CD14-positive monocyte (primary cell): ENCODE data around the gene UBE2J1. TPM values are rescaled to one million over a fixed set of nuclear protein-coding genes. Genes with fewer than 3 reads are reported as not detected.
"Not testable (repeated sequence)": the region's sequence is repeated elsewhere in the genome, so short reads cannot be mapped to it uniquely, and the experiment has no call there.

Experiments
- DNase-seq, 3 donors: peaks; one replicate each; pipeline ENCODE4 v3.0.0-alpha.2; 2011 to 2022
- H2AFZ ChIP-seq: 2 replicates; pipeline ENCODE4 v1.6.0; 2012; ENCODE audit warnings: mild to moderate bottlenecking, low read depth, low read length, inconsistent platforms; ENCODE audit not compliant: insufficient read depth, poor library complexity, severe bottlenecking
- H3K27ac ChIP-seq, 2 donors: 1 replicate in 1 of 2; 2 replicates in 1 of 2; pipeline ENCODE4 v1.5.1; 2012 to 2013; ENCODE audit warnings: low read length in 2 of 2, control low read depth in 1 of 2, inconsistent platforms in 1 of 2, low read depth in 1 of 2, mild to moderate bottlenecking in 1 of 2
- H3K27me3 ChIP-seq, 2 donors: one replicate each; pipeline versions ENCODE4 v1.6.0 to v1.6.1; 2011 to 2013; ENCODE audit warnings: low read length in 2 of 2; ENCODE audit not compliant: control insufficient read depth in 2 of 2, insufficient read depth in 2 of 2
- H3K36me3 ChIP-seq, 2 donors: replicated peaks in 1 of 2; 1 replicate in 1 of 2; 2 replicates in 1 of 2; pipeline versions ENCODE4 v1.5.1 to v1.6.1; 2012 to 2013; ENCODE audit warnings: low read length in 2 of 2, control low read depth in 1 of 2, inconsistent platforms in 1 of 2, mild to moderate bottlenecking in 1 of 2; ENCODE audit not compliant: insufficient read depth in 2 of 2, control insufficient read depth in 1 of 2
- H3K4me1 ChIP-seq, 2 donors: 1 replicate in 1 of 2; 2 replicates in 1 of 2; pipeline versions ENCODE4 v1.5.1 to v1.6.1; 2012 to 2013; ENCODE audit warnings: low read length in 2 of 2, control low read depth in 1 of 2, inconsistent platforms in 1 of 2, mild to moderate bottlenecking in 1 of 2, moderate library complexity in 1 of 2; ENCODE audit not compliant: insufficient read depth in 2 of 2, control insufficient read depth in 1 of 2
- H3K4me2 ChIP-seq: replicated peaks from 2 replicates; pipeline ENCODE3; 2012; ENCODE audit warnings: low read length, moderate library complexity, mild to moderate bottlenecking; ENCODE audit not compliant: poor library complexity, severe bottlenecking; ENCODE audit errors: extremely low read depth
- H3K4me3 ChIP-seq, 3 experiments: fragments of 200-600 bp in 1 of 3; sonication (generic) in 1 of 3; replicated peaks in 1 of 3; 1 replicate in 2 of 3; 2 replicates in 1 of 3; pipeline ENCODE4 v1.5.1; 2011 to 2013; ENCODE audit warnings: low read length in 3 of 3, mild to moderate bottlenecking in 3 of 3, control low read depth in 2 of 3, low read depth in 2 of 3, inconsistent platforms in 1 of 3, moderate library complexity in 1 of 3
- H3K79me2 ChIP-seq: 2 replicates; pipeline ENCODE4 v1.6.0; 2012; ENCODE audit warnings: mild to moderate bottlenecking, control low read depth, inconsistent platforms, low read length, moderate library complexity; ENCODE audit not compliant: insufficient read depth
- H3K9ac ChIP-seq: 2 replicates; pipeline ENCODE4 v1.6.0; 2017; ENCODE audit warnings: low read length, mild to moderate bottlenecking; ENCODE audit not compliant: insufficient read depth, poor library complexity, severe bottlenecking
- H3K9me3 ChIP-seq, 2 donors: replicated peaks in 1 of 2; 1 replicate in 1 of 2; 2 replicates in 1 of 2; pipeline versions ENCODE4 v1.5.1 to v1.6.1; 2012 to 2013; ENCODE audit warnings: low read length in 2 of 2, control low read depth in 1 of 2; ENCODE audit not compliant: control insufficient read depth in 1 of 2, insufficient read depth in 1 of 2
- H4K20me1 ChIP-seq: 2 replicates; pipeline ENCODE4 v1.6.0; 2012; ENCODE audit warnings: mild to moderate bottlenecking, low read length, control low read depth, moderate library complexity; ENCODE audit not compliant: insufficient read depth
- H3K27ac Mint-ChIP-seq, 7 donors: one replicate each; pipeline ENCODE4 v1.8.0; 2020; ENCODE audit warnings: mild to moderate bottlenecking in 7 of 7, mixed read lengths in 7 of 7, moderate library complexity in 6 of 7, inconsistent platforms in 2 of 7
- H3K27me3 Mint-ChIP-seq, 3 donors: one replicate each; pipeline ENCODE4 v1.8.0; 2021 to 2022; ENCODE audit warnings: low read depth in 3 of 3, mild to moderate bottlenecking in 3 of 3, mixed read lengths in 3 of 3, moderate library complexity in 3 of 3, inconsistent platforms in 1 of 3
- H3K36me3 Mint-ChIP-seq, 2 donors: one replicate each; pipeline ENCODE4 v1.8.0; 2020; ENCODE audit warnings: mixed read lengths in 2 of 2, inconsistent platforms in 1 of 2, mild to moderate bottlenecking in 1 of 2
- H3K4me1 Mint-ChIP-seq: one replicate; pipeline ENCODE4 v1.8.0; 2020; ENCODE audit warnings: mild to moderate bottlenecking, mixed read lengths
- H3K4me3 Mint-ChIP-seq, 2 donors: one replicate each; pipeline ENCODE4 v1.8.0; 2020; ENCODE audit warnings: mild to moderate bottlenecking in 2 of 2, mixed read lengths in 2 of 2, moderate library complexity in 1 of 2
- H3K9me3 Mint-ChIP-seq, 7 donors: one replicate each; pipeline ENCODE4 v1.8.0; 2020 to 2022; ENCODE audit warnings: mixed read lengths in 7 of 7, mild to moderate bottlenecking in 6 of 7, moderate library complexity in 6 of 7, inconsistent platforms in 2 of 7
- WGBS: methylation state at CpG from one replicate; pipeline ENCODE4 v1.1.5; 2013; ENCODE audit warnings: missing lambda C conversion rate; ENCODE audit not compliant: insufficient coverage; 5-methylcytosine and 5-hydroxymethylcytosine counted together
- intact Hi-C, 2 donors: fragments of 100-400 bp; cut with micrococcal nuclease; formaldehyde crosslinking; loops; one replicate each; pipeline versions ENCODE4 v1.15.0 to v1.15.1; 2023
- polyA plus RNA-seq, 3 donors: library from polyadenylated mRNA; depleted of rRNA in 1 of 3; unstranded in 2 of 3; stranded (reverse) in 1 of 3; fragments of 300-500 nt in 2 of 3; fragments of >200 nt in 1 of 3; fragmentation: Illumina TruSeq in 2 of 3; gene quantifications; 1 replicate in 2 of 3; 2 replicates in 1 of 3; pipeline ENCODE4 v1.2.3, GENCODE V29; 2012 to 2021
- TF ChIP-seq, protein P1 (sequence below): fragments of 200-600 bp; IDR thresholded peaks from one replicate; pipeline ENCODE4 v1.8.0; 2022; ENCODE audit warnings: antibody characterized with exemption, mild to moderate bottlenecking

The UBE2J1 gene
- polyA plus RNA-seq, 3 donors = 44.8 to 80.5 (median 66.1) TPM

DNA sequence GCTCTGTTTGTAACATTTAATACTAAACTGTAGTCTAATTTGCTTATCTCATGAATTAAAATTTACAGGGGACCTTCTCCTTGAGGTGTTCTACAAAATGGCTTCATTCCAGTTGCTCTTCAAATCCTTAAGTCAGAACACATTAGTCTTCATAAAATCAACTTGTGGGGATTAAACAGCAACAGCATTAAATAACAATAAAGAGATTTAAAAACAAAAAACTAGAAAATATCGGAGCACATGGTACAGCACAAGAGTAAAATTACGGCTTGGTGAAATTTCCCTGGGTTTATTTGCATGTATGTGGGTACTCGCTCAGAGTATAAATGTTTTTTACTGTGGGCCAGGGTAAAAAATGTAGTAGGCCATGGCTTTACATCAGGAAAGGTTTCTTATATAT, 47.5 kb upstream of the UBE2J1 start:
- Histone ChIP-seq H3K27ac (no peak overlapping the region), H3K4me2 (no peak overlapping the region), H4K20me1 (peaks cover 12% of the 10 kb centered on the region), H3K79me2 (peaks cover 86% of the 10 kb centered on the region), H3K9me3 (no peaks in the 10 kb centered on the region), H2AFZ (no peak overlapping the region), H3K9ac (no peak overlapping the region), H3K4me1 (peaks cover 13% of the 10 kb centered on the region in 2 donors), H3K4me3 (no peak overlapping the region), H3K36me3 (no peaks in the 10 kb centered on the region), H3K27me3 (no peaks in the 10 kb centered on the region)
- Mint-ChIP-seq H3K27me3 (no peaks in the 10 kb centered on the region), H3K9me3 (peaks cover 0 to 4% (median 2%) of the 10 kb centered on the region in 7 donors), H3K4me3 (no peak overlapping the region), H3K27ac (peak overlapping the region in 1 of 7 donors; percentile 72), H3K36me3 (peaks cover 3% of the 10 kb centered on the region in 2 donors), H3K4me1 (peaks cover 38% of the 10 kb centered on the region)
- intact Hi-C loops = no loop called here
- TF ChIP-seq, protein P1, sequence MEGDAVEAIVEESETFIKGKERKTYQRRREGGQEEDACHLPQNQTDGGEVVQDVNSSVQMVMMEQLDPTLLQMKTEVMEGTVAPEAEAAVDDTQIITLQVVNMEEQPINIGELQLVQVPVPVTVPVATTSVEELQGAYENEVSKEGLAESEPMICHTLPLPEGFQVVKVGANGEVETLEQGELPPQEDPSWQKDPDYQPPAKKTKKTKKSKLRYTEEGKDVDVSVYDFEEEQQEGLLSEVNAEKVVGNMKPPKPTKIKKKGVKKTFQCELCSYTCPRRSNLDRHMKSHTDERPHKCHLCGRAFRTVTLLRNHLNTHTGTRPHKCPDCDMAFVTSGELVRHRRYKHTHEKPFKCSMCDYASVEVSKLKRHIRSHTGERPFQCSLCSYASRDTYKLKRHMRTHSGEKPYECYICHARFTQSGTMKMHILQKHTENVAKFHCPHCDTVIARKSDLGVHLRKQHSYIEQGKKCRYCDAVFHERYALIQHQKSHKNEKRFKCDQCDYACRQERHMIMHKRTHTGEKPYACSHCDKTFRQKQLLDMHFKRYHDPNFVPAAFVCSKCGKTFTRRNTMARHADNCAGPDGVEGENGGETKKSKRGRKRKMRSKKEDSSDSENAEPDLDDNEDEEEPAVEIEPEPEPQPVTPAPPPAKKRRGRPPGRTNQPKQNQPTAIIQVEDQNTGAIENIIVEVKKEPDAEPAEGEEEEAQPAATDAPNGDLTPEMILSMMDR = no peak
- no peak for DNase-seq
- 100% methylated on average over 2 of the region's 3 CpGs for WGBS

DNA sequence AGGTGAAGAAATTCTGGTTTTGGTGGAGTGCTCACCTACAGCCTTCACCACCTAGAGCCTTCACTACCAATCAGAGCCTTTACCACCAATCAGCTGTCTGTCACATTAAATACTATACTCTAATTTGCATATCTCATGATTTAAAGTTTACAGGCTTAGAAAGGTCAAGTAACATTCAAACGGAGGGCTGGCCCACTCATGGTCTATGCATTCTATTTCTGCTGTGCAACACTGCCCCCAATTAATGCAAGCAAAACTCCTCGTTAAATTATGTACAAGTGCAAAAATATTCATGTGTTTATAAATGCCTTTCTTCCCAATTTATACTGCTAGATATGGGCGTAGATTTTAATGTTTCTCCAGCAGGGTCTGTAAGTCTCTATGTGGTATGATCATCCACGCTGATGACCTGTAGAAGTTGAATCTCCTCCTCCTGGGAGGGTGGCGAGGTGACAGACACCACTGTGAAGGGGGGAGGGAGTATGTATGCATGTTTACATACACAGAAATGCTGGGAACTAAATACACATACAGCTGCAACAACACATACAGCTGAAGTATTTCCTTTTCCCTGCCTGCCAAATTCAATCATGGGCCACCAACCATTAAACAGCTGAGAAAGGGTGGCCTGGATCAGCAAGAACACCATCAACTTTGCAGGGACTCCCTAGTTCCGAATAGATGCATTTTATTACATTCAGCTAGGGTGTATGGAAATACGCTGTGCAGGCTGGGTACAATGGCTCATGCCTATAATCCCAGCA, 46.4 kb upstream of the UBE2J1 start:
- Histone ChIP-seq H4K20me1 (peaks cover 12% of the 10 kb centered on the region), H3K36me3 (no peaks in the 10 kb centered on the region), H2AFZ (no peak overlapping the region), H3K4me1 (peaks cover 13% of the 10 kb centered on the region in 2 donors), H3K4me3 (no peak overlapping the region), H3K27ac (no peak overlapping the region), H3K79me2 (peaks cover 86% of the 10 kb centered on the region), H3K9ac (no peak overlapping the region), H3K9me3 (no peaks in the 10 kb centered on the region), H3K4me2 (no peak overlapping the region), H3K27me3 (no peaks in the 10 kb centered on the region)
- no peak overlapping the region for H3K4me3 Mint-ChIP-seq
- intact Hi-C loops = no loop called here
- no peaks in the 10 kb centered on the region for H3K27me3 Mint-ChIP-seq
- peaks cover 3% of the 10 kb centered on the region in 2 donors for H3K36me3 Mint-ChIP-seq
- peaks cover 0 to 4% (median 2%) of the 10 kb centered on the region in 7 donors for H3K9me3 Mint-ChIP-seq
- WGBS = 100% methylated on average over 1 of the region's 7 CpGs
- TF ChIP-seq, protein P1 = no peak
- DNase-seq = no peak
- H3K27ac Mint-ChIP-seq = peak overlapping the region in 1 of 7 donors; percentile 51
- peaks cover 38% of the 10 kb centered on the region for H3K4me1 Mint-ChIP-seq

DNA sequence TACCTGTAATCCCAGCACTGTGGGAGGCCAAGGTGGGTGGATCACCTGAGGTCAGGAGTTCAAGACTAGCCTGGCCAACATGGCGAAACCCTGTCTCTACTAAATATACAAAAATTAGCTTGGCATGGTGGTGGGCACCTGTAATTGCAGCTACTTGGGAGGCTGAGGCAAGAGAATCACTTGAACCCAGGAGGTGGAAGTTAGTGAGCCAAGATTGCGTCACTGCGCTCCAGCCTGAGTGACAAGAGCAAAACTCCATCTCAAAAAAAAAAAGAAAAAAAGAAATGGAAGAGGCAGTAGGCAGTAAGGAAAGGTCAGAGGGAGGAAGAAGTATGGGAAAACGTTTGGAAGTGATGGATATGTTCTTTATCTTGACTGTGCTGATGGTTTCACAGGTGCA, 45.4 kb upstream of the UBE2J1 start:
- Histone ChIP-seq H3K79me2 (peaks cover 84% of the 10 kb centered on the region), H4K20me1 (peaks cover 12% of the 10 kb centered on the region), H3K4me1 (peaks cover 13 to 17% of the 10 kb centered on the region in 2 donors)
- H3K4me3 Mint-ChIP-seq, H3K36me3 ChIP-seq, H3K4me2 ChIP-seq, H3K4me3 ChIP-seq, H3K27me3 ChIP-seq, H3K27ac ChIP-seq, intact Hi-C loops, DNase-seq, H3K36me3 Mint-ChIP-seq, H2AFZ ChIP-seq, H3K9ac ChIP-seq, H3K9me3 Mint-ChIP-seq, H3K9me3 ChIP-seq, H3K27me3 Mint-ChIP-seq: not testable (repeated sequence)
- H3K4me1 Mint-ChIP-seq = peaks cover 44% of the 10 kb centered on the region
- WGBS = 100% methylated on average over 1 of the region's 4 CpGs
- peak overlapping the region in 1 of 7 donors; percentile 15 for H3K27ac Mint-ChIP-seq
